ENCODE data around the gene PAK2. TPM values are rescaled to one million over a fixed set of nuclear protein-coding genes. Genes with fewer than 3 reads are reported as not detected.
"Not testable (repeated sequence)": the region's sequence is repeated elsewhere in the genome, so short reads cannot be mapped to it uniquely, and the experiment has no call there.

The PAK2 gene
- total RNA-seq, 1 donor from 2014 or later: 56.8 TPM

DNA sequence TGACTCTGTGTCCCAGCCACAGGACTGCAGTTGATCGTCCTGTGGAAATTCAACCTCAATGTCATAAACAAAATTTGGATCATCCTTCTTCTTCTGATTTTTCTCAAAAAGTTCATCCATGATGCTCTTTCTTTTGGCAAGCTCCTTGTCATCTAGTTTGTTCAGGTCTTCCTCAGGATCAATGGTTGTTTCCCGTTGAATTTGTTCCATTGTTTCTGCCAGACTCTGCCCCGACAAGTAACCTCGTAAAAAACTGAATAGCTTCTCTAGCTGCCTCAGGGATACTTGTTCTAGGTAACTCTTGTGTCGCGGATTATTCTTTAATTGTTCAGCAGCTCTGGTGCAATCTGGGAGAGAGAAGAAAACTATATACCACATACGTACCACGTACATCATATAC, 32.1 kb upstream of the PAK2 start:
- no peaks in the 10 kb centered on the region for H3K36me3 Mint-ChIP-seq
- DNase-seq (ENCODE audit: extremely low spot score, unreplicated experiment): no peak
- no peak overlapping the region for H3K27ac Mint-ChIP-seq
- TF ChIP-seq, protein P1, sequence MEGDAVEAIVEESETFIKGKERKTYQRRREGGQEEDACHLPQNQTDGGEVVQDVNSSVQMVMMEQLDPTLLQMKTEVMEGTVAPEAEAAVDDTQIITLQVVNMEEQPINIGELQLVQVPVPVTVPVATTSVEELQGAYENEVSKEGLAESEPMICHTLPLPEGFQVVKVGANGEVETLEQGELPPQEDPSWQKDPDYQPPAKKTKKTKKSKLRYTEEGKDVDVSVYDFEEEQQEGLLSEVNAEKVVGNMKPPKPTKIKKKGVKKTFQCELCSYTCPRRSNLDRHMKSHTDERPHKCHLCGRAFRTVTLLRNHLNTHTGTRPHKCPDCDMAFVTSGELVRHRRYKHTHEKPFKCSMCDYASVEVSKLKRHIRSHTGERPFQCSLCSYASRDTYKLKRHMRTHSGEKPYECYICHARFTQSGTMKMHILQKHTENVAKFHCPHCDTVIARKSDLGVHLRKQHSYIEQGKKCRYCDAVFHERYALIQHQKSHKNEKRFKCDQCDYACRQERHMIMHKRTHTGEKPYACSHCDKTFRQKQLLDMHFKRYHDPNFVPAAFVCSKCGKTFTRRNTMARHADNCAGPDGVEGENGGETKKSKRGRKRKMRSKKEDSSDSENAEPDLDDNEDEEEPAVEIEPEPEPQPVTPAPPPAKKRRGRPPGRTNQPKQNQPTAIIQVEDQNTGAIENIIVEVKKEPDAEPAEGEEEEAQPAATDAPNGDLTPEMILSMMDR (conservative IDR thresholded peaks at IDR 0.05): no peak
- no peaks in the 10 kb centered on the region for H3K9me3 Mint-ChIP-seq
- no peak overlapping the region for H3K4me3 Mint-ChIP-seq
- no peaks in the 10 kb centered on the region for H3K27me3 Mint-ChIP-seq
- H3K4me1 Mint-ChIP-seq (ENCODE audit: unreplicated experiment): peaks cover 6% of the 10 kb centered on the region

DNA sequence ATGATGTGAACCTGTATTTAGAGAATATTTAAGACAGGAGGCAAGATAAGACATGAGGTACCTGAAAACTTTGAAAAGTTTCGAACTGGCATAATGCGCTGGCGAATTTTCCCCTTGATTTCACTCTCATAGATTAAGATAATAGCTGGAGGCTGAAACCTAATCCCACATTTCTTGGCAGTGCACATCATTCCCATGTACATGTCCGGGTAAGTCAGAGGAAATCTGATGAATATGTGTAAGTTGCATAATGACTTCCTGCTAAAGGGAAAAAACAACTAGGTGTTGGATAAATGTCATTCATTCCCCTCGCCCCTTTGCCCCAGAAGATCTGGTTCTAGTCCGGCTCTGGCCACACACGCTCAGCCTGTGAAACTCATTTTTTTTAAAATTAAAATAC, 31.2 kb upstream of the PAK2 start:
- H3K4me1 Mint-ChIP-seq (ENCODE audit: unreplicated experiment): peaks cover 13% of the 10 kb centered on the region
- H3K36me3 Mint-ChIP-seq: no peaks in the 10 kb centered on the region

DNA sequence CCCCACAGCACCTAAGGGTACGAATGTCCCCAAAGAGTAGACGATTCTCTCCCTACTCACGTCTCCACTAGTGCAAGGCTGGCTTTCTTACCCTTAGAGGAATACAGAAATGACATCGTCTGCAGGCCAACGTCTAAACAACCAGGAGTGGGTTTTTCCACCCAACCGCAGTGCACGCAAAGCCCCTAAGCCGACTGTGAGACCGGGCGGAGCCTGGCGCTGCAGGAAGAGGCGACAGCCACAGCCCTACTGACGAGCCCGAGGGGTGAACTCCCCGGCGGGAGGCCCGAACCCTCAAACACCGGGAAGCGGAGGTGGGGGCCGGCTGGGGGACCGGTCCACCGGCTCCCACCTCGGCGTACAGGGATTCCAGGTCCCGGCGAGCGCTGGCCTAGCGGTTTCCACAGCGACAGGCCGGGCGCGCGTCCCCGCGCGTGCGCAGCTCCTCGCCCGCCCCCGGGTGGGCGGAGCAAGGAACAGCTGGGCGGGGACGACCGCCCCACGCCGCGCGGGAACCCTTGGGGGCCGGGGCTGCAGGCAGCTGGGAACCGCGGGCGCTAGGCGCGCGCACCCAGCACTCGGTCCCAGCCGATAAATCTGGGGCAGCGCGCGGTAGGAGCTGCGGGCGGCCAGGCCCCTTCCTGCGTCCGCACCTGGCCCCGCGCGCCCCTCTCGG, 27.7 kb upstream of the PAK2 start, which contains the start of the genes CEP19 and PIGX:
TSS of gene CEP19 (minus strand) at position 413 of the 676 bp plus-strand sequence. CDS start 3,593 bp downstream, outside the sequence.
TSS of gene PIGX (plus strand) at position 540 of the 676 bp plus-strand sequence.
- H3K36me3 Mint-ChIP-seq: no peaks in the 10 kb centered on the region
- H3K27ac Mint-ChIP-seq: peak within 1 kb of the TSS; percentile 81
- H3K4me1 Mint-ChIP-seq (ENCODE audit: unreplicated experiment): peaks cover 14% of the 10 kb centered on the region

More for the DNA sequence above, 31.2 kb upstream of the PAK2 start:
- TF ChIP-seq, protein P1 (conservative IDR thresholded peaks at IDR 0.05): no peak
- no peak overlapping the region for H3K27ac Mint-ChIP-seq
- no peak for DNase-seq (ENCODE audit: extremely low spot score, unreplicated experiment)
- no peak overlapping the region for H3K4me3 Mint-ChIP-seq
- no peaks in the 10 kb centered on the region for H3K9me3 Mint-ChIP-seq
- H3K27me3 Mint-ChIP-seq: no peaks in the 10 kb centered on the region

DNA sequence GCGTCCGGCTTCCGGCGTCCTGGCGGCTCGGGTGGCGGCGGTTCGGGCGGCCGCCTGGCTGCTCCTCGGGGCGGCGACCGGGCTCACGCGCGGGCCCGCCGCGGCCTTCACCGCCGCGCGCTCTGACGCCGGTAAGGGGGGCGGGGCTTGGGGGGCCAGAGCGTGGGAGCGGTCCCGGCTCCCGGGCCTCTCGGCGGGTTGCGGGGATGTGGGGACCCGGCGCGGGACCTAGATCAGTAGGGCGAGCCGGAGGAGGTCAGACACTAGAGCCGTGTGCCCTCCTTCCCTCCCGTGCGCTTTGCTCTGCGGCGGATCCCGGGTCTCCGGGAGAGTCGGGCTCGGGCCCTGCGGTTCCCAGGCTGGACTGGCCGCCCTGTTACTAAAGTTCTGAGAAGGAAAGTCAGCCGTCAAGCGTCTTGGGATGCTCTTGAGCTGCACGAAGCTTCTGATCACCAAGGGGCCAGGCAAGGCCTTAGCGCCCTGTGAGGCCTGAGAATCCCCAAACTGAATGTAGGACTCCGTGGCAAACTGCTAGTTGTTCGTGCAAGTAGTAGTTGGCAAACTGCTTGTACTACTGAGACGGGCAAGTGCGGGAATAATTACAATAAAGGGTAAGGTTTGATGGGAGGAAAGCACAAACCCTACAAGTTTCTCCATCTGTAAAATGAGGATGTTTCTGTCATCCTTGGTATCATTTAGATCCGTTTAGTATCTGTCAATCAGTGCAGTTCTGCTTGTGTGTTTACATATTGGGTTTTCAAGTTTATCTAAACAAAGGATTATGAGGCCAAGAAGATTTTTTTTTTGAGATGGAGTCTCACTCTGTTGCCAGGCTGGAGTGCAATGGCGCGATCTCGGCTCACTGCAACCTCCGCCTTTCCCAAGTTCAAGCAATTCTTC, 26.9 kb upstream of the PAK2 start:
- DNase-seq (ENCODE audit: extremely low spot score, unreplicated experiment): no peak
- Mint-ChIP-seq H3K9me3 (no peaks in the 10 kb centered on the region), H3K4me1 (ENCODE audit: unreplicated experiment) (peaks cover 14% of the 10 kb centered on the region), H3K27ac (peak overlapping the region; percentile 80), H3K27me3 (no peaks in the 10 kb centered on the region), H3K36me3 (peaks cover 5% of the 10 kb centered on the region), H3K4me3 (peak overlapping the region; percentile 89)
- TF ChIP-seq, protein P1 (conservative IDR thresholded peaks at IDR 0.05): no peak

More for the DNA sequence above, 27.7 kb upstream of the PAK2 start, which contains the start of the genes CEP19 and PIGX:
- TF ChIP-seq, protein P1 (conservative IDR thresholded peaks at IDR 0.05): no peak
- H3K4me3 Mint-ChIP-seq: peak within 1 kb of the TSS; percentile 89
- H3K9me3 Mint-ChIP-seq: no peaks in the 10 kb centered on the region
- peak; percentile 92 for DNase-seq (ENCODE audit: extremely low spot score, unreplicated experiment)
- H3K27me3 Mint-ChIP-seq: no peaks in the 10 kb centered on the region

DNA sequence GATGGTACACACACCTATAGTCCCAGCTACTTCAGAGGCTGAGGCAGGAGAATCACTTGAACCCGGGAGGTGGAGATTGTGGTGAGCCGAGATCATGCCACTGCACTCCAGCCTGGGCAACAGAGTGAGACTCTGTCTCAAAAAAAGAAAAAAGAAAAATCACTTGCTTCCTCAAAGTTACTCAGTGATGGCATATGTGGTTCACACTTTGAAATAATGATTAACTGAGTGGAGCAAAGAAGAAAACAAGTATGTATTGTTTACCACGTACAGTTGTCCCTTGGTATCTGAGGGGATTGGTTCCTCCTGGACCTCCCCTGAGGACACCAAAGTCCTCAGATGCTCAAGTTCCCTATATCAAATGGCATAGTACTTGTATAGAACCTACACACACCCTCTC, 22.5 kb upstream of the PAK2 start:
- H3K9me3 Mint-ChIP-seq; H3K27ac Mint-ChIP-seq; H3K4me1 Mint-ChIP-seq (ENCODE audit: unreplicated experiment); DNase-seq (ENCODE audit: extremely low spot score, unreplicated experiment); H3K4me3 Mint-ChIP-seq; H3K27me3 Mint-ChIP-seq: not testable (repeated sequence)
- peaks cover 26% of the 10 kb centered on the region for H3K36me3 Mint-ChIP-seq

DNA sequence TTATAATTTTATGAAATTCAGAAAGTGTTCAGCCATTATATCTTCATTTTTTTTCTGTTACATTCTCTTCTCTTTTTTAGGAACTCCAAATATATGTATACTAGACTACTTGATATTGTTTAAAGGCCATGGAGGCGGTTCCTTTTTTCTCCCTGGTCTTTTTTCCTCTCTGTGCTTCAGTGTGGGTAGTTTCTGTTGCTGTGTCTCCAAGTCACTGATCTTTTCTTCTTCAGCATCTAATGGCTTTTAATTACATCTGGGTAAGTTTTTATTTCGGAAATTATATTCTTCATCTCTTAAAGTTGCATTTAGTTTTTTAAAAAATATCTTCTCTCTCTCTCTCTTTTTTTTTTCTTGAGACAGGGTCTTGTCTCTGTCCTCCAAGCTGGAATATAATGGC, 18.6 kb upstream of the PAK2 start:
- no peak for DNase-seq (ENCODE audit: extremely low spot score, unreplicated experiment)
- H3K27me3 Mint-ChIP-seq: no peaks in the 10 kb centered on the region

More for the DNA sequence above, 18.6 kb upstream of the PAK2 start:
- Mint-ChIP-seq H3K27ac (no peak overlapping the region), H3K36me3 (peaks cover 32% of the 10 kb centered on the region), H3K4me1 (ENCODE audit: unreplicated experiment) (no peaks in the 10 kb centered on the region), H3K9me3 (no peaks in the 10 kb centered on the region), H3K4me3 (no peak overlapping the region)
- TF ChIP-seq, protein P1 (conservative IDR thresholded peaks at IDR 0.05): no peak
